LNCaP clone FGC (cell line): ENCODE results near the gene FAH.

Source experiments
- DNase-seq: peaks from one replicate; pipeline ENCODE4 v3.0.0-alpha.2; 2011; ENCODE audit warnings: low read depth
- H3K4me3 ChIP-seq: 2 replicates; pipeline ENCODE4 v1.5.1; 2011; ENCODE audit warnings: mild to moderate bottlenecking, low read depth, low read length, control low read depth
- TF ChIP-seq, protein P1 (sequence below): IDR thresholded peaks from 2 replicates; pipeline ENCODE4 v1.5.1; 2012; ENCODE audit warnings: mild to moderate bottlenecking; ENCODE audit not compliant: control insufficient read depth, insufficient read depth; ENCODE audit errors: extremely low read depth

Gene FAH

DNA sequence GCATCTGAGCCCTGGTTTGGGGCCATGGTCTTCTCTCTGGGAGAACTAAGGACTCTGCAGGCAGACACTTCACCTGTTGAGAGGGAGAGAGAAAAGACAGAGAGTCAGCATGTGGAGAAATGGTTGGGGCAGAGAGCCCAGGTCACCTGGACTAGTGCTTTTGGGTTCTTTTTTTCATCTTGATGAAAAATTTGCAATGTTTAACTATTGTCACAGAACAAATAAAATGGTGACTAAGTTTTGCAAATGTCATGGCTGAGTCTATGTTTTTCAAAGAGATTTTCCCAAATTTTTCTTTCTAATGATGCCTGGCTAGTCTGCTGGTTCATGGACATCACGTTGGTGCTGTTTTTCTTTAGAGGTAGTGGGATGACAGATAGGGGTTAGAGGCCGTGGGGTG, 17.8 kb downstream of the FAH start:
- TF ChIP-seq, protein P1, sequence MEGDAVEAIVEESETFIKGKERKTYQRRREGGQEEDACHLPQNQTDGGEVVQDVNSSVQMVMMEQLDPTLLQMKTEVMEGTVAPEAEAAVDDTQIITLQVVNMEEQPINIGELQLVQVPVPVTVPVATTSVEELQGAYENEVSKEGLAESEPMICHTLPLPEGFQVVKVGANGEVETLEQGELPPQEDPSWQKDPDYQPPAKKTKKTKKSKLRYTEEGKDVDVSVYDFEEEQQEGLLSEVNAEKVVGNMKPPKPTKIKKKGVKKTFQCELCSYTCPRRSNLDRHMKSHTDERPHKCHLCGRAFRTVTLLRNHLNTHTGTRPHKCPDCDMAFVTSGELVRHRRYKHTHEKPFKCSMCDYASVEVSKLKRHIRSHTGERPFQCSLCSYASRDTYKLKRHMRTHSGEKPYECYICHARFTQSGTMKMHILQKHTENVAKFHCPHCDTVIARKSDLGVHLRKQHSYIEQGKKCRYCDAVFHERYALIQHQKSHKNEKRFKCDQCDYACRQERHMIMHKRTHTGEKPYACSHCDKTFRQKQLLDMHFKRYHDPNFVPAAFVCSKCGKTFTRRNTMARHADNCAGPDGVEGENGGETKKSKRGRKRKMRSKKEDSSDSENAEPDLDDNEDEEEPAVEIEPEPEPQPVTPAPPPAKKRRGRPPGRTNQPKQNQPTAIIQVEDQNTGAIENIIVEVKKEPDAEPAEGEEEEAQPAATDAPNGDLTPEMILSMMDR = no peak
- DNase-seq = no peak
- H3K4me3 ChIP-seq = no peak overlapping the region

DNA sequence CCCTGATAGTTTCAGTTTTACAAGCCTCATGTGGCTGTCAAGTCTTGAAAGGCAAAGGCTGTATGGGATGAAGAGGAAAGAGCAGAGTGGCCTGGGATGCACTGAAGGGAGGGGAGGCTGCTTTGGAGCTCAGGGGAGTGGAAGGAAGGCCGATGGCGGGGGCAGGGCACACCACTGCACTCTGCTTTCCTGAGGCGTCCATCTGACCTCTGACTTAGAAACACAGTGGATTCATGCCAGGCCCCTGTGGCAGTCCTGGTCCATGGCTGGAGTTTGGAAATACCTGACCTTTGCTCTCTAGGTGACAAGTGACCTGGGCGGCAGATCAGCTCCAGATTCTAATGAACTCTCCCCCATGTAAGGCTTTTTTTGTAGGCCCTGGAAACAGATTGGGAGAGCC, 19.0 kb downstream of the FAH start:
- no peak for DNase-seq
- no peak overlapping the region for H3K4me3 ChIP-seq
- TF ChIP-seq, protein P1 = no peak

DNA sequence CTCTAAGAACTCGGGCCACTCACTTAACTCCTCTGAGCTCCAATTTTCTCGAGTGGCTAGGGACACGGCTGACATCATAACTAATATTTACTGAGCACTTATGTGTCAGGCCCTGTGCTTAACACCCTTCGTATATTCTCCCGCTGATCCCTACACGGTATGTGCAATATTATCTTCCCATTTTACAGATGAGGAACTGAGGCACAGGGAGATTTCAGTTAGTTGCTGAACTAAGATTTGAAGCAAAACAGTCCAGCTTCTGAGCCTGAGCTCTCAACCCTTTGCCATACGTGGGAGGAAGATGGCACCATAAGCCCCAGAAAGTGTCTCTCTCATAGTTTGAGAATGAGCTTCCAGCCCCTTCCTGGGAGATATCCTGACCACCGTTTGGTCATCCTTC, 19.6 kb downstream of the FAH start:
- TF ChIP-seq, protein P1 = no peak
- H3K4me3 ChIP-seq = no peak overlapping the region
- no peak for DNase-seq

DNA sequence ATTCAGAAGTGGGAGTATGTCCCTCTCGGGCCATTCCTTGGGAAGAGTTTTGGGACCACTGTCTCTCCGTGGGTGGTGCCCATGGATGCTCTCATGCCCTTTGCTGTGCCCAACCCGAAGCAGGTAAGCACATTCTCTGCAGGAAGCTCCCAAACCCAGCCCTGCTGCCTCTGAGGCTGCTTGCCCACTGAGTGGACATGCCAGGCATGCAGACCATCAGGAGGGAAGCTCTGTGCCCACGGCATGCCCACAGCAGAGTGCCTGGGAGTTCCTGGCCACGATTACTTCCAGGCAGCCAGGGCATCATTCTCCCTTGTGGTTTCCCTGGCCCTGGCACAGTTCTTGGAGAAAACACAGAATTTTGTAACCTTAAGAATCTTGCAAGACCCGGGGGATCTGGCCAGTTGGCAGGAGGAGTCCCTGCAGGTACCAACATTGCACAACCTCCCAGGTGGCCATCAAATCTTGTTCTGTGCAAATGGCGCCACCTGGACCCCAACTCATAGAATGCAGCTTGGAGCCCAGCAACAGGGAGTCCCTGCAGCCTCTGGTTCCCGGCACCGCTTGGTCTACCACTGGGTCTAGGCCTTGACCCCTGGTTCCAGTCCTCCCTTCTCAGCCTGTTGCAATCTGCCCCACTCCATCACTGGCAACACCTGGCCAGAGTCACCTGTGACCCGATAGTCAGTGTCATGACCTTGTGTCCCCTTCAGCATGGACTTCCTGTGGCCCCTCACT, 20.4 kb downstream of the FAH start:
- TF ChIP-seq, protein P1 = peak; percentile 83
- DNase-seq = no peak
- no peak overlapping the region for H3K4me3 ChIP-seq

DNA sequence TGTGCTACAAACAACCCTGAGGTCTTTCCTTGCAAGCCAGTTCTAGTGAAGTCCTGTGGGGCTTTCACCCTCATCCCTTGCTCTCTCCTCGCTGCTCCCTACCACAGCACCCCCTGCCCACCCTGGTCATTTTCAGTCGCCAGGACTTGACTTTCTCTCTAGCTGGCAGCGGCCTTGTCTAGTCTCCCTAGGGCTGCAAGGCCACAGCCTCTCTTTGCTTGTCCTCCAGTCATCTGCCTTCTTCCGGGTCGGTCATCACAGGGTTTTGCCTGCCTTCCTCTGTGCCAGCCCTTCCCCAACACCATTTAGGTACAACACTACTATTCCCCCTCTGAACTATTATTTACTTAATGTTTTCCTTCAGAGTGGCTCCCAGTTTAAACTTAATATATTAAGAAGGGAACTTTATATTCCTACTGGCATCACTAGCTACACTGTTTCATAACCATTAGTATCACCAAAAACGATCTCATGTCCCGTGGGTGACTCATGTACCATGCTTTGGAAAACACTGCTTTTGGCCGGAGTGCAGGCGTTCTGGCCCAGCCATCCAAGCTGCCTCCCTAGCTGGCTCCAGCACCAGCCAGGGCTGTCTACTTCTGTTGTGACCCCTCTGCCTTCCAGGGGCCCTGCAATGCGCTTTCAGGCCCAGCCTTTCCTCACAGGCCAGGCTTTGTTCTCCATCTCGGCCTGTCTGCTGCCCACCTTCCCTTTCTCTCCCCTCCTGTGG, 21.4 kb downstream of the FAH start:
- DNase-seq = no peak
- TF ChIP-seq, protein P1 = no peak
- H3K4me3 ChIP-seq = no peak overlapping the region

DNA sequence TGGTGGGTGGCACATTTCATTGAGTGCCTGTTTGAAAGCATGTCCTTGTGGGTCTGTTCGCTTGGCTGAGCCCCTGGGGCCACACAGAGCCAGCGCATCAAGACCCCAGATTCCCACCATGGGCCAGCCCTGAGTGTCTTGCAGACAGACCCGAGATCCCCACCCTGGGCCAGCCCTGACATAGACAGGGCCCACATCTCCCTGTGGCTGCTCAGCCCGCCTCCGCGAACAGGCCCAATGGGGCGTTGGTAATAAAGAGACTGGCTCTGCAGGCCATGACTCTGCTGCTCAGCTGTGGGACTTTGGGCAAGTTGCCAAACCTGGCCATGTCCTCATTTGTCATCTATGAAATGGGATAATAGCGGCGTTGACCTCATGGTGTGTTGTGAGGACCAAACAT, 22.6 kb downstream of the FAH start:
- no peak for DNase-seq
- H3K4me3 ChIP-seq = no peak overlapping the region
- TF ChIP-seq, protein P1 = no peak
